Esophagus squamous epithelium (tissue), 5 donors: ENCODE results near the gene CPNE1. TPM values are rescaled to one million over a fixed set of nuclear protein-coding genes. Genes with fewer than 3 reads are reported as not detected.

ENCODE experiments used
- DNase-seq: peaks from one replicate; lab custom pipeline; 2025; lab: John Stamatoyannopoulos, UW
- H3K27ac ChIP-seq, 4 donors: fragments of 200-600 bp; sonication (generic); one replicate each; pipeline ENCODE4 v1.5.1; 2016 to 2019; ENCODE audit warnings: mild to moderate bottlenecking in 1 of 4
- H3K27me3 ChIP-seq, 4 donors: fragments of 200-600 bp; sonication (generic); 1 replicate in 3 of 4; 2 replicates in 1 of 4; pipeline versions ENCODE4 v1.5.1 to v1.6.0; 2017 to 2021; ENCODE audit warnings: antibody characterized with exemption in 1 of 4
- H3K36me3 ChIP-seq, 3 donors: fragments of 200-600 bp; sonication (generic); one replicate each; pipeline ENCODE4 v1.5.1; 2016 to 2019
- H3K4me1 ChIP-seq, 3 donors: fragments of 200-600 bp; sonication (generic); one replicate each; pipeline ENCODE4 v1.5.1; 2017 to 2019
- H3K4me3 ChIP-seq, 4 donors: fragments of 200-600 bp; sonication (generic); 1 replicate in 3 of 4; 2 replicates in 1 of 4; pipeline ENCODE4 v1.5.1; 2016 to 2019; ENCODE audit warnings: mild to moderate bottlenecking in 2 of 4, moderate library complexity in 1 of 4
- H3K9me3 ChIP-seq, 3 donors: fragments of 200-600 bp; sonication (generic); one replicate each; pipeline ENCODE4 v1.5.1; 2016 to 2019
- POLR2A ChIP-seq, 4 donors: fragments of 450-650 bp; IDR thresholded peaks; one replicate each; pipeline ENCODE4 v1.6.1; 2017; ENCODE audit warnings: antibody characterized with exemption in 4 of 4, mild to moderate bottlenecking in 4 of 4, moderate library complexity in 3 of 4
- whole genome bisulfite sequencing, 2 donors: methylation state at CpG; one replicate each; pipeline ENCODE4 v1.1.5; 2018; 5-methylcytosine and 5-hydroxymethylcytosine counted together
- intact Hi-C: fragments of 100-400 bp; cut with DNase I; formaldehyde crosslinking; loops from one replicate; pipeline ENCODE4 v1.15.0; 2022
- total RNA-seq, 4 donors: library from RNA; depleted of rRNA; stranded (reverse); fragments of >200 nt; gene quantifications; one replicate each; pipeline ENCODE4 v1.1.0, GENCODE V29; 2016
- TF ChIP-seq, protein P1 (sequence below), 6 experiments: fragments of 450-650 bp in 4 of 6; fragments of 200-600 bp in 2 of 6; sonication (generic) in 2 of 6; IDR thresholded peaks; one replicate each; pipeline ENCODE4 v1.5.1; 2016 to 2019; ENCODE audit warnings: antibody characterized with exemption in 6 of 6, mild to moderate bottlenecking in 4 of 6, moderate library complexity in 4 of 6
- donor health status: DM: yes; HTN: yes; CAD: no.

CPNE1 gene
- total RNA-seq, 4 donors from 2014 or later: 47.3 to 98.2 (median 75.9) TPM

GRCh38 chr20:35582741-35583404 is 81.8 kb downstream of the CPNE1 start:
- peaks cover 0 to 19% (median 9%) of the 10 kb centered on the region in 3 donors for H3K4me1 ChIP-seq
- TF ChIP-seq POLR2A (IDR thresholded peaks at IDR 0.05): no peak
- TF ChIP-seq, protein P1, sequence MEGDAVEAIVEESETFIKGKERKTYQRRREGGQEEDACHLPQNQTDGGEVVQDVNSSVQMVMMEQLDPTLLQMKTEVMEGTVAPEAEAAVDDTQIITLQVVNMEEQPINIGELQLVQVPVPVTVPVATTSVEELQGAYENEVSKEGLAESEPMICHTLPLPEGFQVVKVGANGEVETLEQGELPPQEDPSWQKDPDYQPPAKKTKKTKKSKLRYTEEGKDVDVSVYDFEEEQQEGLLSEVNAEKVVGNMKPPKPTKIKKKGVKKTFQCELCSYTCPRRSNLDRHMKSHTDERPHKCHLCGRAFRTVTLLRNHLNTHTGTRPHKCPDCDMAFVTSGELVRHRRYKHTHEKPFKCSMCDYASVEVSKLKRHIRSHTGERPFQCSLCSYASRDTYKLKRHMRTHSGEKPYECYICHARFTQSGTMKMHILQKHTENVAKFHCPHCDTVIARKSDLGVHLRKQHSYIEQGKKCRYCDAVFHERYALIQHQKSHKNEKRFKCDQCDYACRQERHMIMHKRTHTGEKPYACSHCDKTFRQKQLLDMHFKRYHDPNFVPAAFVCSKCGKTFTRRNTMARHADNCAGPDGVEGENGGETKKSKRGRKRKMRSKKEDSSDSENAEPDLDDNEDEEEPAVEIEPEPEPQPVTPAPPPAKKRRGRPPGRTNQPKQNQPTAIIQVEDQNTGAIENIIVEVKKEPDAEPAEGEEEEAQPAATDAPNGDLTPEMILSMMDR (IDR thresholded peaks at IDR 0.05): no peak
- WGBS, 2 donors: 92 to 94% methylated on average over 8 to 10 of the region's 12 CpGs
- no peak overlapping the region for H3K4me3 ChIP-seq
- H3K27me3 ChIP-seq: no peaks in the 10 kb centered on the region
- H3K36me3 ChIP-seq: no peaks in the 10 kb centered on the region
- H3K9me3 ChIP-seq: no peaks in the 10 kb centered on the region
- intact Hi-C loops: no loop called here
- H3K27ac ChIP-seq: no peak overlapping the region
- DNase-seq: no peak

GRCh38 chr20:35582131-35582530 is 82.6 kb downstream of the CPNE1 start:
- H3K4me3 ChIP-seq: no peak overlapping the region
- 84 to 88% methylated on average over 2 to 5 of the region's 7 CpGs for WGBS, 2 donors
- no peak for DNase-seq
- no peaks in the 10 kb centered on the region for H3K9me3 ChIP-seq
- H3K36me3 ChIP-seq: no peaks in the 10 kb centered on the region
- peaks cover 0 to 19% (median 9%) of the 10 kb centered on the region in 3 donors for H3K4me1 ChIP-seq
- no peak for TF ChIP-seq POLR2A (IDR thresholded peaks at IDR 0.05)
- TF ChIP-seq, protein P1 (IDR thresholded peaks at IDR 0.05): no peak
- no peaks in the 10 kb centered on the region for H3K27me3 ChIP-seq
- H3K27ac ChIP-seq: no peak overlapping the region
- intact Hi-C loops: no loop called here

DNA sequence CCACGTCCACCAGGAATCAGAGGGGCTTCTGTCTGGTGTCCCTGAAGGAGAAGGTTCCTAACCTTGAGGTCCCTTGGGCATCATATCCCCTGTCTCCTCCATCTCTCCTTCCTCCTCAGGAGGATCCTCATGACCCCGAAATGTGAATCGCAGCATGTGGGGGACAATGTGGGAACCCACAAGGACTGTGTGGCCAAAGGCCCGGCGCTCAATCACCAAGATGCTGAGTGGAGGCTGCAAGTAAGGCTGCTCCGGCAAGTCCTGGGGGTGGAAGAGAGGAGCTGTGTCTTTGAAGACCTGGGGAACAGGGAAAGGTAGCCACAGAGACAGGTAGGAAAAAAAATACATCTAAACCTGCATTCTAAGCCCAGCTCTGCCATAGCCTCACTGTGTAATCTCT is 85.5 kb downstream of the CPNE1 start:
- no peaks in the 10 kb centered on the region for H3K36me3 ChIP-seq
- TF ChIP-seq, protein P1 (IDR thresholded peaks at IDR 0.05): no peak
- no peak for TF ChIP-seq POLR2A (IDR thresholded peaks at IDR 0.05)
- H3K9me3 ChIP-seq: no peaks in the 10 kb centered on the region
- no peak overlapping the region for H3K4me3 ChIP-seq
- no peak overlapping the region for H3K27ac ChIP-seq
- 80 to 97% methylated on average over 5 to 6 of the region's 6 CpGs for WGBS, 2 donors
- intact Hi-C loops: no loop called here
- H3K27me3 ChIP-seq: no peaks in the 10 kb centered on the region
- peaks cover 0 to 21% (median 6%) of the 10 kb centered on the region in 3 donors for H3K4me1 ChIP-seq
- DNase-seq: no peak

- no peak overlapping the region for H3K27ac ChIP-seq
- no peaks in the 10 kb centered on the region for H3K27me3 ChIP-seq
- H3K4me1 ChIP-seq: peaks cover 0 to 14% (median 0%) of the 10 kb centered on the region in 3 donors
- DNase-seq: no peak
- TF ChIP-seq POLR2A (IDR thresholded peaks at IDR 0.05): no peak
- TF ChIP-seq, protein P1 (IDR thresholded peaks at IDR 0.05): no peak
- 83% methylated on average over 6 to 8 of the region's 8 CpGs for WGBS, 2 donors
- intact Hi-C loops: no loop called here
- H3K9me3 ChIP-seq: no peaks in the 10 kb centered on the region
- no peak overlapping the region for H3K4me3 ChIP-seq
- H3K36me3 ChIP-seq: no peaks in the 10 kb centered on the region
These were observed 86.2 kb downstream of the CPNE1 start for GRCh38 chr20:35578469-35578868.

- Histone ChIP-seq H3K36me3 (no peaks in the 10 kb centered on the region), H3K27me3 (no peaks in the 10 kb centered on the region), H3K9me3 (peaks cover 0 to 13% (median 11%) of the 10 kb centered on the region in 3 donors), H3K4me3 (no peak overlapping the region), H3K27ac (peak overlapping the region in 1 of 4 donors; percentile 54), H3K4me1 (peaks cover 0 to 13% (median 0%) of the 10 kb centered on the region in 3 donors)
- WGBS, 2 donors: 50 to 53% methylated on average over 2 to 3 of the region's 3 CpGs
- TF ChIP-seq, protein P1 (IDR thresholded peaks at IDR 0.05): no peak
- no peak for TF ChIP-seq POLR2A (IDR thresholded peaks at IDR 0.05)
- no peak for DNase-seq
- intact Hi-C loops: no loop called here
These were observed 87.9 kb downstream of the CPNE1 start for GRCh38 chr20:35576816-35577215.
